HG02798 (cell line): ENCODE measurements around the gene PRKCI.
"Not testable (repeated sequence)": the region's sequence is repeated elsewhere in the genome, so short reads cannot be mapped to it uniquely, and the experiment has no call there.

ENCODE experiments used
- ATAC-seq: cut with Tn5 transposase; IDR thresholded peaks from one replicate; pipeline ENCODE4 v1.9.1; 2021; ENCODE audit warnings: mild to moderate bottlenecking; ENCODE audit not compliant: unreplicated experiment, poor library complexity

PRKCI gene

GRCh38 chr3:170331143-170331542 is 108.9 kb downstream of the PRKCI start:
- ATAC-seq: no peak

GRCh38 chr3:170337420-170337819 is 115.2 kb downstream of the PRKCI start:
- no peak for ATAC-seq

- ATAC-seq: no peak
Measured at GRCh38 chr3:170338690-170339340, 116.6 kb downstream of the PRKCI start.

- ATAC-seq: not testable (repeated sequence)
Measured at GRCh38 chr3:170342273-170342672, 120.0 kb downstream of the PRKCI start.

- ATAC-seq: not testable (repeated sequence)
Measured at GRCh38 chr3:170343859-170344258, 121.6 kb downstream of the PRKCI start.

GRCh38 chr3:170344971-170345370 is 122.7 kb downstream of the PRKCI start:
- ATAC-seq: no peak

GRCh38 chr3:170346481-170347392 is 124.5 kb downstream of the PRKCI start:
- no peak for ATAC-seq

- peak; percentile 61 for ATAC-seq
Measured at GRCh38 chr3:170350515-170351413, 128.5 kb downstream of the PRKCI start.

GRCh38 chr3:170352936-170353335 is 130.7 kb downstream of the PRKCI start:
- ATAC-seq: no peak

- no peak for ATAC-seq
Measured at GRCh38 chr3:170353485-170353884, 131.3 kb downstream of the PRKCI start.

GRCh38 chr3:170354760-170355159 is 132.5 kb downstream of the PRKCI start:
- ATAC-seq: no peak
